Frontal cortex (tissue), 4 donors: ENCODE measurements around the gene CNTNAP3. TPM values are rescaled to one million over a fixed set of nuclear protein-coding genes. Genes with fewer than 3 reads are reported as not detected.
"Not testable (repeated sequence)": the region's sequence is repeated elsewhere in the genome, so short reads cannot be mapped to it uniquely, and the experiment has no call there.

Experiments used
- DNase-seq, 2 donors: peaks; one replicate each; pipeline ENCODE4 v3.0.0; 2012; ENCODE audit warnings: low spot score in 2 of 2
- FAIRE-seq: peaks from 2 replicates; lab custom pipeline; 2012; peaks lifted over from hg19 to GRCh38; lab: Jason Lieb, UNC
- total RNA-seq: library from RNA; depleted of rRNA; stranded (reverse); fragments of >200 nt; gene quantifications from one replicate; pipeline ENCODE4 v1.2.3, GENCODE V29; 2014
- donor health status: control.
- donor health status: control.
- donor health status: control.

CNTNAP3 gene
- total RNA-seq, 1 donor from 2014 or later: 29.3 TPM

DNA sequence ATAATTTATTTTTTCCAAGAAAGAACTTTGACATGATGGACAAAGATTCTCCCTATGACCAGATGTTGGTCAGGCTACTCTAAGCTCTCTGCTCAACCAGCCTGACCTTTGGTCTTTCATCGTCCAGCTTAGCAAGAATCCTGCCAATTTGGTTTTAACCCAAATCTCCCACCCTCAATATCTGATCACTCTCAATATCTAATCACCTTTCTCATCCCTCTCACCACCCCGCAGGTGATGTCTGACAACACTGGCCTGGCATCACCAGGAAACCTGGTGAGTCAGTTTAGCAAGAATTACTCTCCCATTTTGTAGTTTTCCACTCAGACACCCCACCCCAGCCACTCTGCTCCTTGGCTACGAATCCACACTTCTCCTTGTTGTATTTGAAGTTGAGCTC lies 207.9 kb downstream of the CNTNAP3 start:
- not testable (repeated sequence) for FAIRE-seq, DNase-seq

- not testable (repeated sequence) for FAIRE-seq
These were observed 209.2 kb downstream of the CNTNAP3 start for GRCh38 chr9:39078621-39079256.

GRCh38 chr9:39073537-39073936 lies 214.4 kb downstream of the CNTNAP3 start:
- FAIRE-seq, DNase-seq: not testable (repeated sequence)

More at GRCh38 chr9:39078621-39079256, 209.2 kb downstream of the CNTNAP3 start:
- not testable (repeated sequence) for DNase-seq

DNA sequence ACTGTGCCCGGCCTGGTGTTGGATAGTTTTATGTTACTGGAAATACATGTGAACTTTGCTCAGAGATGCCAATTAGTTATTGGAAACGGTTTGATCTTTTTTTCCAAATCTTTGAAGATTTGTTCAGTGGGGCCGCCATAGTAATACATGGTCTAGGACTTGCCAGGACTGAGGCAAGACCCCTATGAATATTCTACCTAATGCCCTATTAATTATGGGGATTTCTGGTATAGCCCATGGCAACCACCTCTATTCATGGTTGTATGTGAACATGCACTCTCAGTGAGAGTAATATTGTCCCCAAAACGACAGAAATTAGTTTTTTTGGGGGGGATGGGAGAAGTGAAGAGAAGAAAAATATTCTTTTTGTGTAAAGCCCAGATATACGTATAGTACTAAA lies 220.3 kb downstream of the CNTNAP3 start:
- DNase-seq, FAIRE-seq: not testable (repeated sequence)

DNA sequence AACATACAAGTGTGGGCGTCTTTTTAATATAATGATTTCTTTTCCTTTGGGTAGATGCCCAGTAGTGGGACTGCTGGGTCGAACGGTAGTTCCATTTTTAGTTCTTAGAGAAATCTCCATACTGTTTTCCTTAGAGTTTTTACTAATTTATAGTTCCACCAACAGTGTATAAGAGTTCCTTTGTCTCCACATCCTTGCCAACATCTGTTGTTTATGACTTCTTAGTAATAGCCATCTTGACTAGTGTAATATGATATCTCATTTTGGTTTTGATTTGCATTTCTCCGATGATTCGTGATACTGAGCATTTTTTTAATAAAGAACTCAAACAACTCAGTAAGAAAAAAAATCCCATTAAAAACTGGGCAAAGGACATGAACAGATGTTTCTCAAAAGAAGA lies 225.0 kb downstream of the CNTNAP3 start:
- not testable (repeated sequence) for FAIRE-seq, DNase-seq

GRCh38 chr9:39054453-39054852 lies 233.5 kb downstream of the CNTNAP3 start:
- FAIRE-seq, DNase-seq: not testable (repeated sequence)

GRCh38 chr9:39046833-39047232 lies 241.1 kb downstream of the CNTNAP3 start:
- not testable (repeated sequence) for DNase-seq, FAIRE-seq

GRCh38 chr9:39042352-39042803 lies 245.6 kb downstream of the CNTNAP3 start:
- DNase-seq, FAIRE-seq: not testable (repeated sequence)

GRCh38 chr9:39041774-39042173 lies 246.2 kb downstream of the CNTNAP3 start:
- DNase-seq, FAIRE-seq: not testable (repeated sequence)

DNA sequence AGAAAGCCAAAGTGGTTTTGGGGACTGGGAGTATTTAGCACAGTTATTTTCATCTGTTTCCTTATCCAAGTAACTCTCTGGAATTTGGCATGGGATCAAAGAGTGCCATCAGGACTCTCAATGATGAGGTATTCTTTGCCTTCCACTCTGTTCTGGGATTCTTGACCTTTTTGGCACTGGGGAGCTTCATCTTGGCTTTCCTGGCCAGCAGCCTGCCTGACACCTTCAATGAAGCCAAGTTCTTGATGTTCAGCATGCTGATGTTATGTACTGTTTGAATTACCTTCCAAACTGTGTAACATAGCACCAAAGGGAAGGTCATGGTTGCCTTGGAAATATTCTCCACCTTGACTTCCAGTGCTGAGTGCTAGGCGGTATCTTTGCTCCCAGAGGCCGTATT lies 248.8 kb downstream of the CNTNAP3 start:
- not testable (repeated sequence) for FAIRE-seq, DNase-seq

DNA sequence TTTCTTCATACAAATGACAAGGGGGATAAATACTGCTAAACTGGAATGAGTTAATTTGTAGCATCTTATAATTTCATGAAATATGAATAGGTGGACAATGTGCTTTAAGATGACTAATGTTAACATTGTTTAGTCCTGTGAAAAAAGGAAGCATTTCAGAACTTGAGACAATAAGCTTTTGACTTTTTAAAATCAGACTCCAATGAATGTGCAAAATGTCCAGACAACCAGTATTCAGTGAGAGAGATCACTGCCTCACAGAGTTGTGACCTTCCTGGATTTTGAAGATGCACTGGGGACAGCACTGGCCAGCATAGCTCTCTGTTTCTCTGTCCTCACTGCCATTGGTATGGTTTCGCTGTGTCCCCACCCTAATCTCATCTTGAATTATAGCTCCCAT lies 249.7 kb downstream of the CNTNAP3 start:
- not testable (repeated sequence) for FAIRE-seq, DNase-seq

GRCh38 chr9:39033849-39034248 lies 254.1 kb downstream of the CNTNAP3 start:
- DNase-seq, FAIRE-seq: not testable (repeated sequence)

- not testable (repeated sequence) for DNase-seq, FAIRE-seq
These were observed 257.6 kb downstream of the CNTNAP3 start for GRCh38 chr9:39030204-39031019.

- DNase-seq, FAIRE-seq: not testable (repeated sequence)
These were observed 259.1 kb downstream of the CNTNAP3 start for GRCh38 chr9:39028855-39029254.

DNA sequence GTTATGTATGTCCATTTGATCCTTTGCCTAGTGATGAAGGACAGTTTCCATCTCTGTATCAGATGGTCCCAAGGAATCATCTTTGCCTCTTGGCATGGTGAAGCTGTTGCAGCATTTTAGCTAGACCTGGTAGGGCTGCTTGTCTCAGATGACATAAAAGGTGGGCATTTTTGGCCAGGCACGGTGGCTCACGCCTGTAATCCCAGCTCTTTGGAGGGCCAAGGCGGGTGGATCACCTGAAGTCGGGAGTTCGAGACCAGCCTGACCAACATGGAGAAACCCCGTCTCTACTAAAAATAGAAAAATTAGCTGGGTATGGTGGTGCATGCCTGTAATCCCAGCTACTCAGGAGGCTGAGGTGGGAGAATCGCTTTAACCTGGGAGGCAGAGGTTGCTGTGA lies 259.8 kb downstream of the CNTNAP3 start:
- not testable (repeated sequence) for DNase-seq, FAIRE-seq

GRCh38 chr9:39025911-39026588 lies 261.9 kb downstream of the CNTNAP3 start:
- not testable (repeated sequence) for FAIRE-seq, DNase-seq
